ENCODE data around the gene RNF169.

- TF ChIP-seq, protein P1, sequence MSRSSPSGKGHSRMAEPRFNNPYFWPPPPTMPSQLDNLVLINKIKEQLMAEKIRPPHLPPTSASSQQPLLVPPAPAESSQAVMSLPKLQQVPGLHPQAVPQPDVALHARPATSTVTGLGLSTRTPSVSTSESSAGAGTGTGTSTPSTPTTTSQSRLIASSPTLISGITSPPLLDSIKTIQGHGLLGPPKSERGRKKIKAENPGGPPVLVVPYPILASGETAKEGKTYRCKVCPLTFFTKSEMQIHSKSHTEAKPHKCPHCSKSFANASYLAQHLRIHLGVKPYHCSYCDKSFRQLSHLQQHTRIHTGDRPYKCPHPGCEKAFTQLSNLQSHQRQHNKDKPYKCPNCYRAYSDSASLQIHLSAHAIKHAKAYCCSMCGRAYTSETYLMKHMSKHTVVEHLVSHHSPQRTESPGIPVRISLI (CRISPR knock-in tag; IDR thresholded peaks at IDR 0.05; ENCODE audit: borderline replicate concordance) = no peak
- TF ChIP-seq, protein P2, sequence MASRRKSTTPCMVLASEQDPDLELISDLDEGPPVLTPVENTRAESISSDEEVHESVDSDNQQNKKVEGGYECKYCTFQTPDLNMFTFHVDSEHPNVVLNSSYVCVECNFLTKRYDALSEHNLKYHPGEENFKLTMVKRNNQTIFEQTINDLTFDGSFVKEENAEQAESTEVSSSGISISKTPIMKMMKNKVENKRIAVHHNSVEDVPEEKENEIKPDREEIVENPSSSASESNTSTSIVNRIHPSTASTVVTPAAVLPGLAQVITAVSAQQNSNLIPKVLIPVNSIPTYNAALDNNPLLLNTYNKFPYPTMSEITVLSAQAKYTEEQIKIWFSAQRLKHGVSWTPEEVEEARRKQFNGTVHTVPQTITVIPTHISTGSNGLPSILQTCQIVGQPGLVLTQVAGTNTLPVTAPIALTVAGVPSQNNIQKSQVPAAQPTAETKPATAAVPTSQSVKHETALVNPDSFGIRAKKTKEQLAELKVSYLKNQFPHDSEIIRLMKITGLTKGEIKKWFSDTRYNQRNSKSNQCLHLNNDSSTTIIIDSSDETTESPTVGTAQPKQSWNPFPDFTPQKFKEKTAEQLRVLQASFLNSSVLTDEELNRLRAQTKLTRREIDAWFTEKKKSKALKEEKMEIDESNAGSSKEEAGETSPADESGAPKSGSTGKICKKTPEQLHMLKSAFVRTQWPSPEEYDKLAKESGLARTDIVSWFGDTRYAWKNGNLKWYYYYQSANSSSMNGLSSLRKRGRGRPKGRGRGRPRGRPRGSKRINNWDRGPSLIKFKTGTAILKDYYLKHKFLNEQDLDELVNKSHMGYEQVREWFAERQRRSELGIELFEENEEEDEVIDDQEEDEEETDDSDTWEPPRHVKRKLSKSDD (CRISPR knock-in tag; IDR thresholded peaks at IDR 0.05; ENCODE audit: low read depth) = no peak
- TF ChIP-seq CTCF (CRISPR knock-in tag; IDR thresholded peaks at IDR 0.05) = no peak
- no peak for TF ChIP-seq ZNF558 (CRISPR knock-in tag; IDR thresholded peaks at IDR 0.05; ENCODE audit: borderline replicate concordance)
These were observed 24.8 kb downstream of the RNF169 start for GRCh38 chr11:74773476-74773875.

Data from HepG2 (cell line).